Measurements from ENCODE around the gene CHD9.

DNA sequence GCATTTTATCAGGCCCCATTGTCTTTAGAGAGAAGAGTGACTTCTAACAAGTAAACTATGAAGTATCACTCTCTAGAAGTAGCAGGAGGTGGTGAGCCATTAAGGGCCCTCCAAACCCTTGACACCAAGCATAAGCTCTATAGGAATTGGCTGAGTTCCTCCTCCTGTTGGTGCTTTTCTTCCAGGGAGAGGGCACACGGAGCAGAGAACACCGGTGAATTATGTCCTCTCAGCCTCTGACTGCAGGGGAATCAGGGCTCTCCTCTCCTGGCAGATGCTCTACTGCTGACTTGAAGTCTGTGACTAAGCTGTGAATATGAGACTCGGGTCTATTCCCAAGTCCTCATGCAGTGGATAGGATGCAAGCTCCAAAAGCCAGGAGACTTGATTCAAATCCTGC lies 32.3 kb downstream of the CHD9 start:
- TF ChIP-seq, protein P1, sequence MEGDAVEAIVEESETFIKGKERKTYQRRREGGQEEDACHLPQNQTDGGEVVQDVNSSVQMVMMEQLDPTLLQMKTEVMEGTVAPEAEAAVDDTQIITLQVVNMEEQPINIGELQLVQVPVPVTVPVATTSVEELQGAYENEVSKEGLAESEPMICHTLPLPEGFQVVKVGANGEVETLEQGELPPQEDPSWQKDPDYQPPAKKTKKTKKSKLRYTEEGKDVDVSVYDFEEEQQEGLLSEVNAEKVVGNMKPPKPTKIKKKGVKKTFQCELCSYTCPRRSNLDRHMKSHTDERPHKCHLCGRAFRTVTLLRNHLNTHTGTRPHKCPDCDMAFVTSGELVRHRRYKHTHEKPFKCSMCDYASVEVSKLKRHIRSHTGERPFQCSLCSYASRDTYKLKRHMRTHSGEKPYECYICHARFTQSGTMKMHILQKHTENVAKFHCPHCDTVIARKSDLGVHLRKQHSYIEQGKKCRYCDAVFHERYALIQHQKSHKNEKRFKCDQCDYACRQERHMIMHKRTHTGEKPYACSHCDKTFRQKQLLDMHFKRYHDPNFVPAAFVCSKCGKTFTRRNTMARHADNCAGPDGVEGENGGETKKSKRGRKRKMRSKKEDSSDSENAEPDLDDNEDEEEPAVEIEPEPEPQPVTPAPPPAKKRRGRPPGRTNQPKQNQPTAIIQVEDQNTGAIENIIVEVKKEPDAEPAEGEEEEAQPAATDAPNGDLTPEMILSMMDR (IDR thresholded peaks at IDR 0.05) = no peak
- TF ChIP-seq POLR2A (IDR thresholded peaks at IDR 0.05) = no peak
